GM10248 (cell line): ENCODE measurements around the gene NREP.

Source experiments
- CTCF ChIA-PET: fragments of 300-600 bp; sonication (Branson Sonifier 250); formaldehyde crosslinking; extraction: SDS; loops from one replicate; lab custom pipeline; 2021; ENCODE audit warnings: antibody characterized with exemption; lab: Yijun Ruan, JAX
- POLR2A ChIA-PET: fragments of 350-650 bp; sonication (Branson Sonifier 250); formaldehyde crosslinking; extraction: SDS; loops from one replicate; lab custom pipeline; 2020; ENCODE audit warnings: antibody characterized with exemption; lab: Yijun Ruan, JAX
- DNase-seq: peaks from one replicate; pipeline ENCODE4 v3.0.0; 2012; ENCODE audit errors: extremely low spot score
- CTCF ChIP-seq: IDR thresholded peaks from 2 replicates; pipeline ENCODE4 v1.5.1; 2012; ENCODE audit warnings: mild to moderate bottlenecking, low read depth; ENCODE audit errors: extremely low read depth, missing control alignments, control extremely low read depth

NREP gene

GRCh38 chr5:111781200-111781599 is 24.2 kb upstream of the NREP start:
- ChIA-PET POLR2A (no interaction called here), CTCF (no interaction called here)
- no peak for DNase-seq
- TF ChIP-seq CTCF = no peak

- TF ChIP-seq CTCF = no peak
- CTCF ChIA-PET = interaction anchor here (0.7 to 1.3 kb wide), 4 partner anchors 13 to 247 kb away, joined by 3 read pairs; no protein-coding TSS in a partner anchor
- POLR2A ChIA-PET = no interaction called here
- DNase-seq = no peak
Measured at GRCh38 chr5:111779922-111780292, 22.9 kb upstream of the NREP start.

DNA sequence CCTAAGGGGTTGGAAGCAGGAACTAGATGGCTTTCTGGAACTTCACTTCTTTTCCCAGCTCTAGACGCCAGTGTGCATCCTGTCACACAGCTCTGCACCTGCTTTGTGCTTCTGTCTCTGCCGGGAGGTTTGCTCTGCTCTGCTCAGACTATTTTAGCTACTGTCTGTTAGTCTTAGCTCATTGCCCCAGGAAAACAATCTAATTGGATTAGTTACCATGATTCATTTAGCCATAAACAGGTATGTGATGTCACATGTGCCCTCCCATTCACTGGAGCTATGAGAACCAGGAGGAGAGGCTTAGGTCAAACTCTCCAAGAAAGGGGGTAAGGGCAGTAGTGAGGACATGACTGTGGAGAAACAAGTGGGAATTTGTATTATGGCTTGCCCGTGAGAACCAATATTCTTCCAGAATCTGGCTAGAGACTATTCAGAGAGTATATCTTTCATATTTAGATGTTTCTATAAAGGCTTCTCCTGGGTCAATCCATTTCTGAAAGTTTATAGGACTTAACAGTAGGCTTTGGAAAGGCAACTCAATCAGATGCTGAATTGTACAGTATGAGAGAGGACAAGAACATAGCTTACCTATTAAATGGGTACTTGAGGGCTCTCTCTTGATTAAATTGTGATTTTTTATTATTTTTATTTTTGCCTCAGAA is 22.4 kb upstream of the NREP start:
- ChIA-PET CTCF (interaction anchor here (0.9 to 1.3 kb wide), 4 partner anchors 16 to 247 kb away, joined by 3 read pairs; no protein-coding TSS in a partner anchor), POLR2A (no interaction called here)
- TF ChIP-seq CTCF = no peak
- no peak for DNase-seq

- no peak for DNase-seq
- ChIA-PET POLR2A (no interaction called here), CTCF (interaction anchor here (1.0 to 1.8 kb wide), 5 partner anchors 9 to 246 kb away, joined by 3 to 5 read pairs (median 4); partner anchors contain the start of gene NREP)
- no peak for TF ChIP-seq CTCF
Measured at GRCh38 chr5:111776913-111777781, 20.2 kb upstream of the NREP start.

GRCh38 chr5:111775224-111775623 is 18.2 kb upstream of the NREP start:
- ChIA-PET CTCF (no interaction called here), POLR2A (no interaction called here)
- no peak for DNase-seq
- no peak for TF ChIP-seq CTCF

DNA sequence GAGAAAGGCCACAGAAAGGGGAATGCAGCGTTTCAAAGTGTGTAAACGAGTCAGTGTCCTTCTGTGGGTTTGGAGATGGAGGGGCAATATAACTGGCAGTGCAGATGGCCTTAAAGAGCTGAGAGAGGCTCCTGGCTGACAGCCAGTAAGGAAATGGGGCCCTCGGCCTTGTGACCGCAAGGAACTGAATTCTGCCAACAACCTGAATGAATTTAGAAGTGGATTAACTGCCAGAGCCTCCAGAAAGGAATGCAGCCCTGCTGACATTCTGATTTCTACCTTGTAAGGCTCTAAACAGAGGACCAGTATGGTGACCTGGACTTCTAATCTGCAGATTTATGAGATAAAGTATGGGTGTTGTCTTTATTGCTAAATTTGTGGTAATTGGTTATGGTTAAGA is 17.5 kb upstream of the NREP start:
- CTCF ChIA-PET = no interaction called here

More for the DNA sequence above, 17.5 kb upstream of the NREP start:
- TF ChIP-seq CTCF = no peak
- POLR2A ChIA-PET = no interaction called here
- DNase-seq = no peak
